ENCODE measurements around the gene PLD4. TPM values are rescaled to one million over a fixed set of nuclear protein-coding genes. Genes with fewer than 3 reads are reported as not detected.
"Not testable (repeated sequence)": the region's sequence is repeated elsewhere in the genome, so short reads cannot be mapped to it uniquely, and the experiment has no call there.

Gene PLD4
- total and polyA plus RNA-seq, 5 donors = 0.05 to 0.88 (median 0.14) TPM

- 94% methylated on average over 33 of the region's 33 CpGs for WGBS
- DNase-seq (peak in 2 of 3 donors; percentile 47 to 57), ATAC-seq (no peak)
- no peaks in the 10 kb centered on the region for H3K27me3 ChIP-seq (ENCODE audit: control insufficient read depth, insufficient read depth)
- no peaks in the 10 kb centered on the region for H3K4me1 ChIP-seq (ENCODE audit: control insufficient read depth, insufficient read depth, low read length)
- no peak overlapping the region for H3K27ac ChIP-seq (ENCODE audit: low read length)
- no peaks in the 10 kb centered on the region for H3K9me3 ChIP-seq (ENCODE audit: control insufficient read depth, low read length)
- intact Hi-C loops (cut with DNase I) = no loop called here
- H3K4me3 ChIP-seq (ENCODE audit: low read length) = no peak overlapping the region
These were observed 36.8 kb upstream of the PLD4 start for GRCh38 chr14:104887623-104888488.

GRCh38 chr14:104888489-104889374 lies 35.9 kb upstream of the PLD4 start:
- Histone ChIP-seq H3K9me3 (ENCODE audit: control insufficient read depth, low read length) (no peaks in the 10 kb centered on the region), H3K27ac (ENCODE audit: low read length) (no peak overlapping the region), H3K27me3 (ENCODE audit: control insufficient read depth, insufficient read depth) (no peaks in the 10 kb centered on the region), H3K4me3 (ENCODE audit: low read length) (no peak overlapping the region), H3K4me1 (ENCODE audit: control insufficient read depth, insufficient read depth, low read length) (no peaks in the 10 kb centered on the region)
- DNase-seq (peak in 2 of 3 donors; percentile 30 to 52), ATAC-seq (no peak)
- intact Hi-C loops (cut with DNase I) = no loop called here
- WGBS = 93% methylated on average over 26 of the region's 26 CpGs

GRCh38 chr14:104889375-104889757 lies 35.3 kb upstream of the PLD4 start:
- no peak overlapping the region for H3K27ac ChIP-seq (ENCODE audit: low read length)
- WGBS = 92% methylated on average over 23 of the region's 23 CpGs
- H3K4me1 ChIP-seq (ENCODE audit: control insufficient read depth, insufficient read depth, low read length) = no peaks in the 10 kb centered on the region
- intact Hi-C loops (cut with DNase I) = no loop called here
- H3K9me3 ChIP-seq (ENCODE audit: control insufficient read depth, low read length) = no peaks in the 10 kb centered on the region
- no peaks in the 10 kb centered on the region for H3K27me3 ChIP-seq (ENCODE audit: control insufficient read depth, insufficient read depth)
- no peak overlapping the region for H3K4me3 ChIP-seq (ENCODE audit: low read length)
- peak in 2 of 3 donors; percentile 37 to 42 for DNase-seq
- ATAC-seq = no peak

- intact Hi-C loops (cut with DNase I) = loop anchor here in 2 of 4 donors (10.0 kb wide), 1 partner anchor 155 kb away; no protein-coding TSS in a partner anchor
- ATAC-seq; H3K4me3 ChIP-seq (ENCODE audit: low read length); H3K27me3 ChIP-seq (ENCODE audit: control insufficient read depth, insufficient read depth); DNase-seq; H3K9me3 ChIP-seq (ENCODE audit: control insufficient read depth, low read length); H3K27ac ChIP-seq (ENCODE audit: low read length); H3K4me1 ChIP-seq (ENCODE audit: control insufficient read depth, insufficient read depth, low read length): not testable (repeated sequence)
These were observed 34.4 kb upstream of the PLD4 start for GRCh38 chr14:104890292-104890691.

GRCh38 chr14:104891121-104891551 lies 33.5 kb upstream of the PLD4 start:
- no peak for DNase-seq
- no peak overlapping the region for H3K27ac ChIP-seq (ENCODE audit: low read length)
- intact Hi-C loops (cut with DNase I) = loop anchor here in 2 of 4 donors (10.0 kb wide), 1 partner anchor 154 kb away; no protein-coding TSS in a partner anchor
- H3K4me3 ChIP-seq (ENCODE audit: low read length) = no peak overlapping the region
- H3K27me3 ChIP-seq (ENCODE audit: control insufficient read depth, insufficient read depth) = no peaks in the 10 kb centered on the region
- no peak for ATAC-seq
- 95% methylated on average over 4 of the region's 4 CpGs for WGBS
- no peaks in the 10 kb centered on the region for H3K4me1 ChIP-seq (ENCODE audit: control insufficient read depth, insufficient read depth, low read length)
- H3K9me3 ChIP-seq (ENCODE audit: control insufficient read depth, low read length) = no peaks in the 10 kb centered on the region

- H3K27ac ChIP-seq (ENCODE audit: low read length) = no peak overlapping the region
- H3K4me3 ChIP-seq (ENCODE audit: low read length) = no peak overlapping the region
- ATAC-seq (no peak), DNase-seq (peak; percentile 17 to 50 (median 29))
- no peaks in the 10 kb centered on the region for H3K27me3 ChIP-seq (ENCODE audit: control insufficient read depth, insufficient read depth)
- H3K4me1 ChIP-seq (ENCODE audit: control insufficient read depth, insufficient read depth, low read length) = no peaks in the 10 kb centered on the region
- intact Hi-C loops (cut with DNase I) = loop anchor here in 2 of 4 donors (10.0 kb wide), 1 partner anchor 153 kb away; no protein-coding TSS in a partner anchor
- H3K9me3 ChIP-seq (ENCODE audit: control insufficient read depth, low read length) = no peaks in the 10 kb centered on the region
- WGBS = 70% methylated on average over 13 of the region's 13 CpGs
These were observed 32.8 kb upstream of the PLD4 start for GRCh38 chr14:104891664-104892530.

- no peak overlapping the region for H3K27ac ChIP-seq (ENCODE audit: low read length)
- 74% methylated on average over 31 of the region's 31 CpGs for WGBS
- no peak overlapping the region for H3K4me3 ChIP-seq (ENCODE audit: low read length)
- no peaks in the 10 kb centered on the region for H3K4me1 ChIP-seq (ENCODE audit: control insufficient read depth, insufficient read depth, low read length)
- peak in 2 of 3 donors; percentile 12 to 60 for DNase-seq
- ATAC-seq = no peak
- H3K9me3 ChIP-seq (ENCODE audit: control insufficient read depth, low read length) = no peaks in the 10 kb centered on the region
- intact Hi-C loops (cut with DNase I) = loop anchor here in 2 of 4 donors (10.0 kb wide), 1 partner anchor 152 kb away; no protein-coding TSS in a partner anchor
- no peaks in the 10 kb centered on the region for H3K27me3 ChIP-seq (ENCODE audit: control insufficient read depth, insufficient read depth)
These were observed 31.9 kb upstream of the PLD4 start for GRCh38 chr14:104892531-104893434.

- Histone ChIP-seq H3K27me3 (ENCODE audit: control insufficient read depth, insufficient read depth) (no peaks in the 10 kb centered on the region), H3K4me3 (ENCODE audit: low read length) (no peak overlapping the region), H3K4me1 (ENCODE audit: control insufficient read depth, insufficient read depth, low read length) (no peaks in the 10 kb centered on the region), H3K27ac (ENCODE audit: low read length) (no peak overlapping the region), H3K9me3 (ENCODE audit: control insufficient read depth, low read length) (no peaks in the 10 kb centered on the region)
- DNase-seq (peak in 2 of 3 donors; percentile 16 to 64), ATAC-seq (no peak)
- intact Hi-C loops (cut with DNase I) = loop anchor here in 2 of 4 donors (10.0 kb wide), 1 partner anchor 151 kb away; no protein-coding TSS in a partner anchor
- WGBS = 83% methylated on average over 39 of the region's 39 CpGs
These were observed 31.1 kb upstream of the PLD4 start for GRCh38 chr14:104893435-104894207.
